Keratinocyte (primary cell): ENCODE results near the gene SH3BGRL3. TPM values are rescaled to one million over a fixed set of nuclear protein-coding genes. Genes with fewer than 3 reads are reported as not detected.
"Not testable (repeated sequence)": the region's sequence is repeated elsewhere in the genome, so short reads cannot be mapped to it uniquely, and the experiment has no call there.

Experiments used
- DNase-seq: peaks from one replicate; pipeline ENCODE4 v3.0.0-alpha.2; 2011; ENCODE audit warnings: low read depth, missing footprints, low spot score
- FAIRE-seq: peaks from 2 replicates; lab custom pipeline; 2011; peaks lifted over from hg19 to GRCh38; lab: Jason Lieb, UNC
- H2AFZ ChIP-seq: 2 replicates; pipeline ENCODE4 v1.6.0; 2012; ENCODE audit warnings: low read length, control low read depth, inconsistent platforms; ENCODE audit not compliant: control insufficient read depth
- H3K27ac ChIP-seq: 2 replicates; pipeline ENCODE4 v1.5.1; 2011; ENCODE audit warnings: low read length; ENCODE audit not compliant: control insufficient read depth, insufficient read depth
- H3K27me3 ChIP-seq: 3 replicates; pipeline ENCODE4 v1.6.0; 2011; ENCODE audit warnings: low read length; ENCODE audit not compliant: control insufficient read depth, insufficient read depth; ENCODE audit errors: extremely low read depth
- H3K36me3 ChIP-seq, 2 experiments: 2 replicates in 1 of 2; 3 replicates in 1 of 2; pipeline ENCODE4 v1.5.1; 2011; ENCODE audit warnings: low read length in 2 of 2, mild to moderate bottlenecking in 1 of 2; ENCODE audit not compliant: control insufficient read depth in 2 of 2, insufficient read depth in 2 of 2; ENCODE audit errors: extremely low read depth in 1 of 2
- H3K4me1 ChIP-seq: 3 replicates; pipeline ENCODE4 v1.5.1; 2011; ENCODE audit warnings: low read length; ENCODE audit not compliant: control insufficient read depth, insufficient read depth; ENCODE audit errors: extremely low read depth
- H3K4me2 ChIP-seq: 3 replicates; pipeline ENCODE4 v1.6.0; 2011; ENCODE audit warnings: low read depth, low read length; ENCODE audit not compliant: control insufficient read depth, insufficient read depth; ENCODE audit errors: extremely low read depth
- H3K4me3 ChIP-seq, 3 experiments: fragments of 200-600 bp in 1 of 3; sonication (generic) in 1 of 3; 2 replicates in 2 of 3; 3 replicates in 1 of 3; pipeline ENCODE4 v1.5.1; 2011 to 2016; ENCODE audit warnings: low read length in 3 of 3, mild to moderate bottlenecking in 3 of 3, control low read depth in 2 of 3, inconsistent platforms in 1 of 3, low read depth in 1 of 3, mixed read lengths in 1 of 3, mixed run types in 1 of 3, moderate library complexity in 1 of 3; ENCODE audit not compliant: control insufficient read depth in 2 of 3, insufficient read depth in 2 of 3; ENCODE audit errors: extremely low read depth in 1 of 3
- H3K79me2 ChIP-seq: 2 replicates; pipeline ENCODE4 v1.6.0; 2012; ENCODE audit warnings: low read length; ENCODE audit not compliant: control insufficient read depth, insufficient read depth
- H3K9ac ChIP-seq: 3 replicates; pipeline ENCODE4 v1.6.0; 2011; ENCODE audit warnings: low read length; ENCODE audit not compliant: control insufficient read depth, insufficient read depth; ENCODE audit errors: extremely low read depth
- H3K9me1 ChIP-seq: 3 replicates; pipeline ENCODE4 v1.6.0; 2011; ENCODE audit warnings: low read length; ENCODE audit not compliant: control insufficient read depth, insufficient read depth; ENCODE audit errors: extremely low read depth
- H3K9me3 ChIP-seq: 2 replicates; pipeline ENCODE4 v1.5.1; 2012; ENCODE audit warnings: low read depth, low read length; ENCODE audit not compliant: control insufficient read depth
- H4K20me1 ChIP-seq: 3 replicates; pipeline ENCODE4 v1.6.0; 2011; ENCODE audit warnings: low read length; ENCODE audit not compliant: control insufficient read depth, insufficient read depth; ENCODE audit errors: extremely low read depth
- EZH2 ChIP-seq: IDR thresholded peaks from one replicate; pipeline ENCODE4 v1.6.1; 2012; ENCODE audit warnings: inconsistent platforms, mild to moderate bottlenecking, low read length, moderate library complexity
- dilution Hi-C: fragments of 300-500 bp; cut with MboI; formaldehyde crosslinking; loops from one replicate; pipeline ENCODE4 v1.7.0; 2020; ENCODE audit warnings: low sequenced_read_pairs; ENCODE audit not compliant: extremely low pct_ligation_motif_present
- polyA plus RNA-seq, 5 experiments: library from polyadenylated mRNA; depleted of rRNA in 3 of 5; stranded (reverse) in 3 of 5; stranded (forward) in 1 of 5; unstranded in 1 of 5; fragments of >200 nt; gene quantifications; 1 replicate in 1 of 5; 2 replicates in 3 of 5; 3 replicates in 1 of 5; pipeline versions ENCODE4 v1.2.1 to v1.2.3, GENCODE V29; 2011 to 2012; ENCODE audit warnings: missing spikeins in 2 of 5, low read depth in 1 of 5, low replicate concordance in 1 of 5
- TF ChIP-seq, protein P1 (sequence below), 3 experiments: IDR thresholded peaks in 1 of 3; conservative IDR thresholded peaks in 1 of 3; optimal IDR thresholded peaks in 1 of 3; 2 replicates in 2 of 3; 3 replicates in 1 of 3; pipeline versions ENCODE3 to v1.5.1; 2011; ENCODE audit warnings: low read length in 3 of 3, mild to moderate bottlenecking in 3 of 3, moderate library complexity in 2 of 3, control low read depth in 1 of 3, inconsistent platforms in 1 of 3; ENCODE audit not compliant: insufficient read depth in 2 of 3; ENCODE audit errors: extremely low read depth in 1 of 3

Gene SH3BGRL3
- polyA plus RNA-seq, 1 donor (not counting 4 experiments of a cell fraction or from before 2014, with no cell fraction given): 196 TPM

DNA sequence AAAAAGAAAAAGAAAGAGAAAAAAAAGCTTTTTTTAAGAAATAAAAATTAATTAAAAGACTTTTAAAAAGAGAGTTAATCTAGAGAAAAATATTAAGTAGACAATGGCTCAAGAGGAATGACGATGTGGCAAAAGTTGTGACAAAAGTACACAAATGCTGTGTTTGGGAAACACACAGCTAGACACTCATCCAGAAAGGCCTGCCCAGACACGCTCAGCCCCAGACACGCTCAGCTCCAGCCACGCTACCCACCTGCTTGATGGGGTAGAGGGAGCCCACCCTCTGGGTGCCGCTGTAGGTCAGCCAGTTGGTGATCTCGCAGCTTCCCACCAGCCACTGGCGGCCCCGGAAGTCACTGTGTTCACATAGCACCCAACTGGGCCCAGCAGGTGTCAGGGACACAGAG lies 48.1 kb downstream of the SH3BGRL3 start:
- dilution Hi-C loops: no loop called here
- H4K20me1 ChIP-seq: no peaks in the 10 kb centered on the region
- H3K9ac ChIP-seq: no peak overlapping the region
- no peaks in the 10 kb centered on the region for H3K79me2 ChIP-seq
- H2AFZ ChIP-seq: no peak overlapping the region
- no peak overlapping the region for H3K4me3 ChIP-seq
- peaks cover 0 to 18% of the 10 kb centered on the region in 2 experiments for H3K36me3 ChIP-seq
- H3K4me1 ChIP-seq: peaks cover 17% of the 10 kb centered on the region
- H3K27me3 ChIP-seq: no peaks in the 10 kb centered on the region
- no peak for DNase-seq
- TF ChIP-seq, protein P1, sequence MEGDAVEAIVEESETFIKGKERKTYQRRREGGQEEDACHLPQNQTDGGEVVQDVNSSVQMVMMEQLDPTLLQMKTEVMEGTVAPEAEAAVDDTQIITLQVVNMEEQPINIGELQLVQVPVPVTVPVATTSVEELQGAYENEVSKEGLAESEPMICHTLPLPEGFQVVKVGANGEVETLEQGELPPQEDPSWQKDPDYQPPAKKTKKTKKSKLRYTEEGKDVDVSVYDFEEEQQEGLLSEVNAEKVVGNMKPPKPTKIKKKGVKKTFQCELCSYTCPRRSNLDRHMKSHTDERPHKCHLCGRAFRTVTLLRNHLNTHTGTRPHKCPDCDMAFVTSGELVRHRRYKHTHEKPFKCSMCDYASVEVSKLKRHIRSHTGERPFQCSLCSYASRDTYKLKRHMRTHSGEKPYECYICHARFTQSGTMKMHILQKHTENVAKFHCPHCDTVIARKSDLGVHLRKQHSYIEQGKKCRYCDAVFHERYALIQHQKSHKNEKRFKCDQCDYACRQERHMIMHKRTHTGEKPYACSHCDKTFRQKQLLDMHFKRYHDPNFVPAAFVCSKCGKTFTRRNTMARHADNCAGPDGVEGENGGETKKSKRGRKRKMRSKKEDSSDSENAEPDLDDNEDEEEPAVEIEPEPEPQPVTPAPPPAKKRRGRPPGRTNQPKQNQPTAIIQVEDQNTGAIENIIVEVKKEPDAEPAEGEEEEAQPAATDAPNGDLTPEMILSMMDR (optimal IDR thresholded peaks at IDR 0.05 in 1 of 3, IDR thresholded peaks at IDR 0.05 in 1 of 3, conservative IDR thresholded peaks at IDR 0.05 in 1 of 3; ENCODE audit: extremely low read depth in 1 of 3, insufficient read depth in 2 of 3, low read length in 3 of 3): no peak
- TF ChIP-seq EZH2: no peak
- FAIRE-seq: no peak
- no peak overlapping the region for H3K4me2 ChIP-seq
- H3K9me3 ChIP-seq: no peaks in the 10 kb centered on the region
- H3K27ac ChIP-seq: no peak overlapping the region
- no peaks in the 10 kb centered on the region for H3K9me1 ChIP-seq

DNA sequence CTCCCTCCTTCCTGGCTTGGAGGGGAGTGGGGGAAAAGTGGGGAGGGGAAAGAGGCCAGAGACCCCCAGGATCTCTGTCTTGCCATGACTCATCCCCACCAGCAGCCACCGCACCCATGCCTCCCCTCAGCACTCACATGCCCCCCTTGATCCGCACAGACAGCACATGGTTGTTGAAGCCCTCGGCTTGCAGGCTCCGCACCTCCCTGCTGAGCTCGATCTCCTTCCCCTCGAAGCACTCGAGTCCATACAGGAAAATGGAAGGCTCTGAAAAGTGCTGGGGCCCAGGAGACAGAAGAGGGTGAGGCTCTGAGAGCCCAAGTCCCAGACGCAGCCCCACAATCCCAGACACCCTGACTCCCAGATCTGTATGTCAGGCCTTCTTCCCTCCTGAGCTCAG lies 48.7 kb downstream of the SH3BGRL3 start:
- Histone ChIP-seq H2AFZ (no peak overlapping the region), H4K20me1 (no peaks in the 10 kb centered on the region), H3K27ac (no peak overlapping the region), H3K4me3 (no peak overlapping the region), H3K4me2 (no peak overlapping the region), H3K4me1 (peaks cover 17% of the 10 kb centered on the region), H3K9me3 (no peaks in the 10 kb centered on the region), H3K9ac (no peak overlapping the region), H3K9me1 (no peaks in the 10 kb centered on the region), H3K27me3 (no peaks in the 10 kb centered on the region), H3K79me2 (no peaks in the 10 kb centered on the region), H3K36me3 (peaks cover 0 to 18% of the 10 kb centered on the region in 2 experiments)
- DNase-seq: no peak
- FAIRE-seq: no peak
- TF ChIP-seq, protein P1 (optimal IDR thresholded peaks at IDR 0.05 in 1 of 3, IDR thresholded peaks at IDR 0.05 in 1 of 3, conservative IDR thresholded peaks at IDR 0.05 in 1 of 3; ENCODE audit: extremely low read depth in 1 of 3, insufficient read depth in 2 of 3, low read length in 3 of 3): no peak
- TF ChIP-seq EZH2: no peak
- dilution Hi-C loops: no loop called here

DNA sequence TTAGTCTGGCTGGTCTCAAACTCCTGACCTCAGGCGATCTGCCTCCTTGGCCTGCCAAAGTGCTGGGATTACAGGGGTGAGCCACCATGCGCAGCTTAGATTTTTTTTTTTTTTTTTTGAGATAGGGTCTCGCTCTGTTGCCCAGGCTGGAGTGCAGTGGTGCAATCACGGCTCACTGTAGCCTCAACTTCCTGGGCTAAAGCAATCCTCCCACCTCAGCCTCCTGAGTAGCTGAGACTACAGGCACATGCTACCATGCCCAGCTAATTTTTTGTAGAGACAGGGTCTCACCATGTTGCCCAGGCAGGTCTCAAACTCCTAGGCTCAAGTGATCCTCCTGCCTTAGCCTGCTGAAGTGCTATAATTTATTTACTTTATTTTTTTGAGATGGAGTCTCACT lies 49.5 kb downstream of the SH3BGRL3 start:
- H3K9ac ChIP-seq, H3K4me3 ChIP-seq, H3K9me3 ChIP-seq, FAIRE-seq, DNase-seq, dilution Hi-C loops, H3K9me1 ChIP-seq, H3K27me3 ChIP-seq, H4K20me1 ChIP-seq, H3K27ac ChIP-seq, H2AFZ ChIP-seq, H3K79me2 ChIP-seq, H3K4me2 ChIP-seq: not testable (repeated sequence)
- H3K36me3 ChIP-seq: peaks cover 0 to 15% of the 10 kb centered on the region in 2 experiments
- peaks cover 17% of the 10 kb centered on the region for H3K4me1 ChIP-seq
